GM12864 (cell line): ENCODE results near the gene ABCA4.

Experiments used
- DNase-seq: peaks from one replicate; pipeline ENCODE4 v3.0.0-alpha.2; 2011; ENCODE audit warnings: low read depth
- H3K4me3 ChIP-seq: 2 replicates; pipeline ENCODE4 v1.5.1; 2011; ENCODE audit warnings: mild to moderate bottlenecking, low read depth, low read length, control low read depth
- TF ChIP-seq, protein P1 (sequence below): IDR thresholded peaks from 2 replicates; pipeline ENCODE4 v1.5.1; 2011; ENCODE audit warnings: low read depth, mild to moderate bottlenecking, moderate library complexity, low read length, control low read depth, inconsistent platforms; ENCODE audit errors: missing control alignments

Gene ABCA4

DNA sequence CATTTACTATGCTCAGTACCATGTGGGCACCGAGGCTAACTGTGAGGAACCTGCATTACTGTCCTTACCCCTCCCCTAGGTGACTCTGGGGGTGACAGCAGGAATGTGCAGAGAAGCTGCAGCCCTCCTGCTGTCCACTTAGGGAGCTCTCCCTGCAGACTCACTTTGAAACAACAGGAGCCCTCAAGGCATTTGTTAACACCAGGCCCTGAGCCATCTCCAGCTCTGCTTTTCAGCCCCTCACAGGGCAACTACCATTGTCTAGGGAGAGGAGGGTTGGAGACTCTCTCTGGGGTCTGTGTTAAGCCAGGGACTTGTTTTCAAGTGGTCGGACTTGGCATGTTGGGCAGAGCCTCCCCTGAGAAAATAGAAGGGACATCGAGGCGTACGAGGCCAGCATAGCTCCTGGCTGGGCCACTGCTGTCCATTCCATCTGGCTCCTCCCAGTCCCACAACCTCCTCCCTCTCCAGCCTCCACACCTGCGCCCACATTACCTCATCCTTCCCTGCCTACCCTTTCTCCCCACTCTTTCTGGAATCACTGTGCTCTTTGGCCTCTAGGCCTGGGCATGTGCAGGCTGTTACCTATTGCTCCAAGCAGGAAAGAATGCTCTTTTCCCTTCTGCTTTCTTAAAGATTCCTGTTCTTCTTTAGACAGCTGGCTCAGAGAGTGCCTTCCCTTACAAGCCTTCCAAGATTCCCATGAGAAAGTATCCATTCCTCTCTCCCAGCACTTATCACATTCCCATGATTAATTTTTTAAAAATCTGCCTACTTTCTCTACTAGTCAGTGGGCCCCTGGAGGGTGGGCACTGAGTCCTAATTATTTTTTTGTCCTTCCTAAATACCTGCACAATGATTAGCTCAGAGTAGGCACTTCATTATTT lies 109.0 kb downstream of the ABCA4 start:
- TF ChIP-seq, protein P1, sequence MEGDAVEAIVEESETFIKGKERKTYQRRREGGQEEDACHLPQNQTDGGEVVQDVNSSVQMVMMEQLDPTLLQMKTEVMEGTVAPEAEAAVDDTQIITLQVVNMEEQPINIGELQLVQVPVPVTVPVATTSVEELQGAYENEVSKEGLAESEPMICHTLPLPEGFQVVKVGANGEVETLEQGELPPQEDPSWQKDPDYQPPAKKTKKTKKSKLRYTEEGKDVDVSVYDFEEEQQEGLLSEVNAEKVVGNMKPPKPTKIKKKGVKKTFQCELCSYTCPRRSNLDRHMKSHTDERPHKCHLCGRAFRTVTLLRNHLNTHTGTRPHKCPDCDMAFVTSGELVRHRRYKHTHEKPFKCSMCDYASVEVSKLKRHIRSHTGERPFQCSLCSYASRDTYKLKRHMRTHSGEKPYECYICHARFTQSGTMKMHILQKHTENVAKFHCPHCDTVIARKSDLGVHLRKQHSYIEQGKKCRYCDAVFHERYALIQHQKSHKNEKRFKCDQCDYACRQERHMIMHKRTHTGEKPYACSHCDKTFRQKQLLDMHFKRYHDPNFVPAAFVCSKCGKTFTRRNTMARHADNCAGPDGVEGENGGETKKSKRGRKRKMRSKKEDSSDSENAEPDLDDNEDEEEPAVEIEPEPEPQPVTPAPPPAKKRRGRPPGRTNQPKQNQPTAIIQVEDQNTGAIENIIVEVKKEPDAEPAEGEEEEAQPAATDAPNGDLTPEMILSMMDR, result no peak
- no peak for DNase-seq
- no peak overlapping the region for H3K4me3 ChIP-seq

DNA sequence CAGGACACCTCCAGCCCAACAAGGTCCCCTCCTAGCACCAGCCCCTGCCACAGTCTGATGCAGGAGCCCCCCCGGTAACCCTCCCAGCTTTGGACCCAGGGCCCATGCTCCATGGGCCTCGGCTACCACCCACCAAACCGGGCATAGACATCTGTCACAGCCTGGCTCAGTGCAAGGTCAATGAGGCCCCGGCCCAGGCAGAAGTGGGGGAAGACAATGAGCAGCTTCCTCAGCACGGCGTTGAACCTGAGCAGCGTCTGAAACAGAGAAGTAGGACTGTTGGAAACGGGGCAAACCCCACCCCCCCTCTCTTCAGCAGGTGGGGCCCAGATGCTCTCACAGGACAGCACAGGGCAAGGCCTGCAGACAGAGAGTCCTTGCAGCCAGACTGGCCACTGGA lies 109.8 kb downstream of the ABCA4 start:
- H3K4me3 ChIP-seq, result no peak overlapping the region
- no peak for DNase-seq
- TF ChIP-seq, protein P1, result no peak

DNA sequence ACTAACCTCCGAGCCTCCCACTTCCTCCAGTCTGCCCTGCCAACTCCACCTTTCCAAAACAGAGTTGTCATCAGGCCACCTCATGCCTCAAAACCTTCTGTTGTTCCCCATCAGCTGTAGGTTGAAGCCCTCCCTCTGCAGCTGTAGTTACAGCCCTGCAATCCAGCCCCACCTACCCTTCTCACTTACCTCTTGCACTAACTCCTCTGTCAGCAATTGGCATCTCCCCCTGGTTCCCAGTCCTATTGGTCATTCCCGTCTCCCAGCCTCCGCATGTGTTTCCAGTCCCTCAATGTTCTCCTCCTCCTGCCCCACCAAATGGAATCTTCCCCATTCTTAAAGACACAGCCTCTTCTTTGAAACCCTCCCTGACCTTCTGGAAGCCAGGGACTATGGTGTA lies 111.6 kb downstream of the ABCA4 start:
- H3K4me3 ChIP-seq, result no peak overlapping the region
- no peak for DNase-seq
- TF ChIP-seq, protein P1, result no peak

DNA sequence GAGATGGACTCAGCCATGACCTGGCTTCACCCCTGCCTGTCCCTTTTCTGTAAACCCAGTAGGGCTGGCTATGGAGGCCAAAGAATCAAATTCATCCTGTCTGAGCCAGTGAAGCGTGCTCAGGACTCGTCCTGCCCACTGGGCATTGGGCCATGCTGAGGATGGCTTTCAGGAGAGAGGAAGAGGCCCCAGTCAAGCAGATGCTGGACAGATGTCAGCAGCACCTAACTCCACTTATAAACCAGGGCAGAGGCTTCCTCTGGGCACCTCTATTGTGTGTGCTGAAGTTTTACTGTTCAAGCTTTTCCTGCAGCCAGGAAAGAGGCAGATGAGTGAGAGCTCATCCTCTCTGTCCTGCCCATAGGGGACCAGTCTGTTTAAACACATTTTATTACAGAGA lies 114.3 kb downstream of the ABCA4 start:
- TF ChIP-seq, protein P1, result no peak
- H3K4me3 ChIP-seq, result no peak overlapping the region
- DNase-seq, result no peak

DNA sequence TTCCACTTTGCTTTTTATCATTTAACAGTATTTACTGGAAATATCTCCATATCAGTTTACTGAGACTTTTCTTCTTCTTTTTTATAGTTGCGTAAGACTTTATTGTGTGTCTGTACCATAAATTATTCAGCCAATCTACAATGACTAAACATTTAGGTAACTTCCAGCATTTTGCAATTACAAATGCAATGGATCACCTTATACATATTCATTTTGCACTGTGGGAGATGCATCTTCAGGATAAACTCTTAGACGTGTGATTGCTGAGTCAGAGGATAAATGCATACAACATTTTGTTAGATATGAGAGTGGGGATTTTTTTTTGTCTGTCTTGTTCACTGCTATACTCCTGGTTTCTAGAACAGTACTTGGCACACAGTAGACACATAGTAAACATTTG lies 116.0 kb downstream of the ABCA4 start:
- DNase-seq, result no peak
- H3K4me3 ChIP-seq, result no peak overlapping the region
- TF ChIP-seq, protein P1, result no peak

DNA sequence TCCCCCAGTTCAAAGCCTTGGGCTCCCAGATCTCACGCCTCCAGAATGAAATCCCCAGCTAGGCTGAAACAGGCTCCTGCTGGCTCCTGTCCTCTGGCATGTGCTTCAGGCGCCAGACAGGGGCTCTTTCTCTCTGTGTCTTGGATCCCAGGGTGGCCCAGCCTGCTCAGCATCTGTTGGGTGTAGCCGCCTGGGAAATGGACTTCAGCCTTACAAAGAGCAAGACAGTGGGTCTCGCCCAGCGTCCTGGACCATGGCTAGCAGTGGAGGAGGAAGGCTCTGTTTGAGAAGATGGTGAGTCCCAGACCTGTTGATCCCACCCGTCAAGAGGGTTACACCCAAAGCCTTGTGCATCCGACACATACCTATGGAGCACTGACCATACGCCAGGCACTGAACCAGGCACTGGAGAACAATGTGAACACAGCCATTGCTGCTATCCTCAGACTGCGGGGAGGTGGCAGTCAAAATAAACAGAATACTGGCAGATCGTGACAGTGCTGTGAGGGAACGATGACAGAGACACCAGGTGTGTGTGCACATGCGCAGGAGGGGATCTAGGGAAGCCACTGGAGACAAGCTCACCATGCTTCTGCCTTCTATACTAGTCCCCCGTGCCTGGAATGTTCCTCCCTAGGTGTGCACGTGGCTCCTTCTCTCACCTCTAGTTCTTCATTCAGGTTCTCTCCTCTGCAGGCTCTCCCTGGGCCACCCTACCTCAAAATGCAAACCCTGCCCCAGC lies 118.7 kb downstream of the ABCA4 start:
- TF ChIP-seq, protein P1, result no peak
- DNase-seq, result no peak
- H3K4me3 ChIP-seq, result no peak overlapping the region
